Measurements from ENCODE around the gene KRTAP6-2. TPM values are rescaled to one million over a fixed set of nuclear protein-coding genes. Genes with fewer than 3 reads are reported as not detected.

KRTAP6-2 gene
- total RNA-seq, 1 donor from 2014 or later = not detected

- DNase-seq (ENCODE audit: low read depth in 2 of 2) = no peak
Measured at GRCh38 chr21:30567617-30568016, 31.1 kb downstream of the KRTAP6-2 start.

- DNase-seq (ENCODE audit: low read depth in 2 of 2) = no peak
Measured at GRCh38 chr21:30563630-30564029, 35.1 kb downstream of the KRTAP6-2 start.

GRCh38 chr21:30563072-30563471 lies 35.6 kb downstream of the KRTAP6-2 start:
- no peak for DNase-seq (ENCODE audit: low read depth in 2 of 2)

GRCh38 chr21:30561957-30562356 lies 36.7 kb downstream of the KRTAP6-2 start:
- DNase-seq (ENCODE audit: low read depth in 2 of 2) = no peak

GRCh38 chr21:30561264-30561895 lies 37.3 kb downstream of the KRTAP6-2 start, which contains the start of gene KRTAP19-7:
Gene KRTAP19-7, minus strand, starts transcription at chr21:30561314. Its CDS starts 25 bp downstream, at chr21:30561289.
- DNase-seq (ENCODE audit: low read depth in 2 of 2) = no peak

GRCh38 chr21:30555095-30555494 lies 43.6 kb downstream of the KRTAP6-2 start:
- DNase-seq (ENCODE audit: low read depth in 2 of 2) = no peak

GRCh38 chr21:30552782-30553181 lies 45.9 kb downstream of the KRTAP6-2 start:
- no peak for DNase-seq (ENCODE audit: low read depth in 2 of 2)

Other genes with a start within 250 kb of the KRTAP6-2 start
- gene KRTAP13-2, start 226.6 kb downstream of the KRTAP6-2 start, total RNA-seq = not detected in 2 replicates
- gene KRTAP13-1, start 202.9 kb downstream of the KRTAP6-2 start, total RNA-seq = not detected in 2 replicates
- not detected in 2 replicates for gene KRTAP13-3, start 173.0 kb downstream of the KRTAP6-2 start, total RNA-seq
- gene KRTAP13-4, start 168.7 kb downstream of the KRTAP6-2 start, total RNA-seq = not detected in 2 replicates
- not detected in 2 replicates for gene KRTAP15-1, start 158.6 kb downstream of the KRTAP6-2 start, total RNA-seq
- gene KRTAP19-1, start 118.5 kb downstream of the KRTAP6-2 start, total RNA-seq = not detected in 2 replicates
- not detected in 2 replicates for gene KRTAP19-2, start 111.5 kb downstream of the KRTAP6-2 start, total RNA-seq
- not detected in 2 replicates for gene KRTAP19-3, start 106.9 kb downstream of the KRTAP6-2 start, total RNA-seq
- gene KRTAP19-4, start 101.7 kb downstream of the KRTAP6-2 start, total RNA-seq = not detected in 2 replicates
- gene KRTAP19-5, start 96.8 kb downstream of the KRTAP6-2 start, total RNA-seq = not detected in 2 replicates
- gene KRTAP19-6, start 57.0 kb downstream of the KRTAP6-2 start, total RNA-seq = not detected in 2 replicates
- gene KRTAP19-7, start 37.6 kb downstream of the KRTAP6-2 start, total RNA-seq = not detected in 2 replicates
- gene KRTAP22-2, start 8.5 kb downstream of the KRTAP6-2 start, total RNA-seq = not detected in 2 replicates
- gene KRTAP6-3, start 6.5 kb downstream of the KRTAP6-2 start, total RNA-seq = not detected in 2 replicates
- not detected in 2 replicates for gene KRTAP22-1, start 2.2 kb upstream of the KRTAP6-2 start, total RNA-seq
- gene KRTAP6-1, start 15.0 kb upstream of the KRTAP6-2 start, total RNA-seq = not detected in 2 replicates
- gene KRTAP20-1, start 17.5 kb upstream of the KRTAP6-2 start, total RNA-seq = not detected in 2 replicates
- not detected in 2 replicates for gene KRTAP20-4, start 21.7 kb upstream of the KRTAP6-2 start, total RNA-seq
- gene KRTAP20-2, start 36.3 kb upstream of the KRTAP6-2 start, total RNA-seq = not detected in 2 replicates
- gene KRTAP20-3, start 44.0 kb upstream of the KRTAP6-2 start, total RNA-seq = not detected in 2 replicates
- gene KRTAP21-3, start 119.9 kb upstream of the KRTAP6-2 start, total RNA-seq = not detected in 2 replicates
- gene KRTAP21-2, start 148.4 kb upstream of the KRTAP6-2 start, total RNA-seq = not detected in 2 replicates
- not detected in 2 replicates for gene KRTAP21-1, start 156.5 kb upstream of the KRTAP6-2 start, total RNA-seq
- not detected in 2 replicates for gene KRTAP8-1, start 214.4 kb upstream of the KRTAP6-2 start, total RNA-seq
- gene KRTAP7-1, start 230.9 kb upstream of the KRTAP6-2 start, total RNA-seq = not detected in 2 replicates

Data from dermis microvascular lymphatic vessel endothelial cell (primary cell).